SW 1271 (cell line): ENCODE results near the gene CAPN11.

ENCODE experiments used
- DNase-seq, 2 experiments: peaks; one replicate each; lab custom pipeline; 2025; lab: John Stamatoyannopoulos, UW

CAPN11 gene

GRCh38 chr6:44158770-44159228 is at the start of gene CAPN11:
Gene CAPN11 (plus strand): TSS chr6:44158820. CDS start chr6:44158849, 29 bp downstream.
- DNase-seq = no peak

DNA sequence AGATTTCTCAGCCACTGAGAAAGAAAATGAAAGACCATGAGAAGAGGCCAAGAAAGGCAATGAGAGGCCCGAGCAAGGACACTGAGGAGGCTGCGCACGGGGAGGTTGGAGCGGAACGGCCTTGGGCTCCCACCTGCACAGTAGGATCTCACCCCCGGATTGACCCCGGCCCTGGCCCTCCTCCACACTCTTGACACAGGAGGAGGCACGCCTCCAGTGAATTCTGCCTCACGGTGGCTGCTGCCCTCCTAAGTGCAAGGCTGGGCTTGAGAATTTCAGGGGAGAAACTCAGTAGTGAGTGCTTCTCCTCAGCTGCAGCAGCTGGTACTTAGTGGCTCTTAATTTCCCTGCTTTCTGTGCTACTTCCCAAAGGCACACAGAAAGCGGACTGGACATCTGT is 49.4 kb upstream of the CAPN11 start:
- no peak for DNase-seq

DNA sequence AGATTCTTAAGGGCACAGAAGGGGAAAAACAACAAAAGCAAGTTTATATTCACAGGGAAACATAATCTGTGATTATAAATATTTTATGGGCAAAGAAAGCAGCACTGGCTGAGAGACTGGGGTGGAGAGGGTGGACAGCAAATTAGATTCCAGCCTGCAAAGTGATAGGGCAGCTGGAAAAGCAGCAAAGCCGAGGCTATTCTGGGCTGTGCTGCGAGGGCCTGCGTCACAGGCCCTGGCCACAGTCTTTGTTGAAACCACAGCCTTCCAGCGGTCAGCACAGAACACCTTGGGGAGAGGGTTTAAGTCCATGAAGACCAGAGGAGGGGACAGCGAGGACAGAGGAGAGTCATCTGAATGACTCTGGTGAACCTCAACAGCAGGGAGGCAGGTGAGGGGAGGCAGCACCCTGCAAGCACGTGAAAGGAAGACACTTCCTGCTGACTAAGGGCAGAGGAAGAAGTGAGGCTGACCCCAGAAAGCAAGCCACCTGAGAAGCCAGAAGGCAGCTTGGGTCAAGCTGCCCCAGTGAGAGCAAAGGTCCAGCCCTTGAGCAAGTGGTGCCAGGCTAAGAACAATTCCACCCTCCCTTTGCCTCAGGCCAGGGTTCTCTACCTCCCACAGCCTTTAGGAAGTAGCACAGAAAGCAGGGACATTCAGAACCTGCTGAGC is 48.5 kb upstream of the CAPN11 start:
- DNase-seq = no peak

GRCh38 chr6:44110966-44111365 is 47.7 kb upstream of the CAPN11 start:
- DNase-seq = no peak

DNA sequence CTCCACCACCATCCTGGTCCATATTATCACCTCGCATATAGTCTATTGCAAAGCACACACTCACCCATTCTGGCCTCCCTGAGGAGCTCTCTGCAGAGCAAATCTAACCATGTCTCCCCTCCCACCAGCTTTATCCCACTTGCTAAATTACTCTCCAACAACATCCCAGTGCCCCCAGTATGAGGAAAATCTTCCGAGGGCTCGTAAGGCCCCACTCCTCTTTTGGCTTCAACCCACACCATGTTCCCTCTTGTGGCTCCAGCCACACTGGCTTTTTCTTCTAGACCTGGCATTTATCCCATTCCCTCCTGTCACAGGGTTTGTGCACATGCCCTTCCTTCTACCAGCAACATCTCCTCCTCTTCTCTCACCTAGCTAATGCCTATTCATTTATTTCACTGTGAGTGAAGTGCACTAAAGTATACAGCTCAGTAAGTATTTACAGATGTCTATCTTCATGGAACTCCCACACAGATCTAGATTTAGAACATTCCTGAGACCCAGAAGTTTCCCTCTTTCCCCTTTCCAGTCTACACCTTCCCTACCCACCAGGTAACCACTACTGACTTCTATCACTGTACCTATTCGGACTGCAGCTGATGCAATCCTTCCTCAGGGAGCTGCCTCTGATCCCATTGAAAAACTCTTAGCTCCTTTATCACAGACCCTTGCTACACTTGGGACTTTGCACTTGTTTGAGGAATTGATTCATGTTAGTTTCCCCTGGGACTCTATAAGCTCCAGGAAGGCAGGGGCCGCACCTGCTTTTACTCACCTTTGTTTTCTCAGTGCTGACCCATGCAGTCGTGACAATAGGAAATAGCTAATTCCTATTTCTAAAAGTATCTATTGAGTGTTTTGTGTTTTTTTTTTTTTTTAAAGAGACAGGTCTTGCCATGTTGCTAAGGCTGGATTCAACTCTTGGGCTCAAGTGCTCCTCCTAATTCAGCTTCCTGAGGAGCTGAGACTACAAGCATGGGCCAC is 46.9 kb upstream of the CAPN11 start:
- DNase-seq = no peak

DNA sequence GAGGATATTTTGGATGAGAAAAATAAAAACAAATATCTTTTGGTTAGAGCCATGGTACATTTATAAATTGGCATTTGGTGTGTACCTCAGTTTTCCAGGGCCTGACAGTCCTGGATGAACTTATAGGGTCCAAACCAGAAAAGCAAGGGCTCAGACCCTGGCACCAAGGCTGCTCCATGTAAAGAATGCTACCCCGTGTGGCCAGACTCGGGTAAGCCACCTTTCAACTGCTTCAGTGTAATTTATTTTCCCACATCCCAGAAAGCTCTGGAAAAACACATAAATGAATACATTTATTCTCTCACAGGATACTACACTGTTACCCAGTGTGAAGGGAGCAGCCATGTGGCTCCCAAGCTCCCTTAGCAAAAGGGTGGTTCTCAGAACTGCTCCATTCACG is 45.2 kb upstream of the CAPN11 start:
- DNase-seq = no peak

- DNase-seq = peak in 1 of 2 experiments; percentile 40
Observed at GRCh38 chr6:44115866-44116265, 42.8 kb upstream of the CAPN11 start.

- peak in 1 of 2 experiments; percentile 22 for DNase-seq
Observed at GRCh38 chr6:44116641-44117382, 41.8 kb upstream of the CAPN11 start.

GRCh38 chr6:44117397-44118128 is 41.1 kb upstream of the CAPN11 start:
- no peak for DNase-seq

GRCh38 chr6:44119704-44120262 is 38.8 kb upstream of the CAPN11 start:
- no peak for DNase-seq

- no peak for DNase-seq
Observed at GRCh38 chr6:44120692-44121443, 37.8 kb upstream of the CAPN11 start.

GRCh38 chr6:44122801-44123200 is 35.8 kb upstream of the CAPN11 start:
- no peak for DNase-seq

DNA sequence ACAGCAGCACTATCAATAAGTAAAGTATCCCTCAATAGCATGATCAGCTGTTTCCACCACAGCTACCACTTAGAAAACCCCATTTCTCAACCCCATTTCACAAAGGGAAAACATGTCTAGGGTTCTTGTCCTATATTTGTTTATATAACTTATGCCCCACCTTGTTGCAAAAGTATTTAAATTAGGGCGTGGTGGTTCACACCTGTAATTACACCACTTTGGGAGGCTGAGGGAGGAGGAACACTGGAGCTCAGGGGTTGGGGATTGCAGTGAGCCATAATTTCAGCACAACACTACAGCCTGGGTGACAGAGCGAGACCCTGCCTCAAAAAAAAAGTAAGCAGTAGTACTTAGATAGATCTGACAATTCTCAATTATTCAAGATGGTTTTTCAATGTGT is 35.1 kb upstream of the CAPN11 start:
- DNase-seq = no peak

DNA sequence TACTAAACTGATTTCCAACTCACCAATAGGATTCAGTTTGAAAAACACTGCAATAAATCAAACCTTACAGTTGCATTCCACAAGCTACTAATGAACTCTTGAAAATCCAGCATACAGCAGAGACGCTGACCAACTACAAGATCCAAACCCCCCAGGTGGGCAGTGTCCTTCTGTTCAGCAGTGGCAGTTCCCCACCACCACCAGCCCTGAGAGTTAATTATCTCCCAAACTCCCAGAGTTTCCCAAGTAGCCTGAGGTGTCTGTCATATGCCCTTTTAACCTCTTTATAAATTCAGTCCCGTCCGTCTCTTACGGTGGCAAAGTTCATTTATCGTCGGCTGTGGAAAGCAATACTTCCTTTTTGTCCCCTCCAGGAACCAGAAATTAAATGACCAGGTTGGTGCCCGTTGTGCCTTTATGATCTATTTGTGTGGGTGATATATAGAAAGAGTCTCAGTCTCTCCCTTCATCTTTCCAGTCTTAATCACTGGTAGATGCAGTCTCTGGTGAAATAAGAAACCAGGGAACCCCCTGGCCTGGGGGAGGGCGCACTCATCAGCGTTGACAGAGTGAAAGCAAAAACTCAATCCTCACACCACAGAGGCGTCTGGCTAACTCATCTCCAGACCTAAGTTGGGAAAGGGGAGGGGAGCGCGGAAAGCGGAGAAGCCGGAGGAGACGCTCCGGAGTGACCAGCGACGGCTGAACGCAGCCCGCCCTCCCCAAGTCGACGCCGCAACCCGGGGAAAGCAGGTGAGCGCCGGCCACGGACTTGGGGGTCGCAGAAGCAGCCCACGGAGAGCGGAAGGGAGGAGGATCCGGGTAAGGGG is 32.1 kb upstream of the CAPN11 start:
- DNase-seq = peak in 1 of 2 experiments; percentile 30

- DNase-seq = peak; percentile 39 to 78
Observed at GRCh38 chr6:44127186-44128019, 31.2 kb upstream of the CAPN11 start, which contains the start of the genes MRPL14 and TMEM63B. Gene MRPL14 (minus strand): TSS chr6:44127452. CDS start chr6:44116611, 10,841 bp downstream. Gene TMEM63B (plus strand): TSS chr6:44127554. CDS start chr6:44134585, 7,031 bp downstream.

- no peak for DNase-seq
Observed at GRCh38 chr6:44128020-44128917, 30.4 kb upstream of the CAPN11 start.

- DNase-seq = no peak
Observed at GRCh38 chr6:44129841-44130322, 28.7 kb upstream of the CAPN11 start.
